DMS 273 (cell line): Measurements from ENCODE around the gene NOS2.
"Not testable (repeated sequence)": the region's sequence is repeated elsewhere in the genome, so short reads cannot be mapped to it uniquely, and the experiment has no call there.

Experiments
- DNase-seq: peaks from one replicate; lab custom pipeline; 2025; ENCODE audit not compliant: unreplicated experiment; lab: John Stamatoyannopoulos, UW

NOS2 gene

DNA sequence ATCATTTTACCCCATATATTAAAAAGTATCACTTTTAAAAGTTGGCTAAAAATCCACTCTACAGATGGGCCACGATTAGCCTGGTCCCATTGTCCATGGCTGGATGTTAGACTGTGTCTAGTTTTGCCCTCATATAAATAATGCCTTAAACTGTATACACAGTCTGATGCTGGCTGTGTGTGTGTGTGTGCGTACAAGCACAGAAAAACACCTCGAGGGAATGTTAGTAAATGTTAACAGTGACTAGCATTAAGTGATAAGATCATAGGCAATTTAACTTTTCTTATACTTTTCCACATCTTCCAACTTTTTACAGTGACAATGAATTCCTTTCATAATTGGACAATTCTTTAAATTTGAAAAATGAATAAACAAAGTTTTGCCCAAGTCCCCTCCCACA, 8.2 kb downstream of the NOS2 start:
- DNase-seq, result no peak

- no peak for DNase-seq
Observed at GRCh38 chr17:27788919-27789318, 11.4 kb downstream of the NOS2 start.

GRCh38 chr17:27783440-27784350, 16.6 kb downstream of the NOS2 start:
- DNase-seq, result no peak

DNA sequence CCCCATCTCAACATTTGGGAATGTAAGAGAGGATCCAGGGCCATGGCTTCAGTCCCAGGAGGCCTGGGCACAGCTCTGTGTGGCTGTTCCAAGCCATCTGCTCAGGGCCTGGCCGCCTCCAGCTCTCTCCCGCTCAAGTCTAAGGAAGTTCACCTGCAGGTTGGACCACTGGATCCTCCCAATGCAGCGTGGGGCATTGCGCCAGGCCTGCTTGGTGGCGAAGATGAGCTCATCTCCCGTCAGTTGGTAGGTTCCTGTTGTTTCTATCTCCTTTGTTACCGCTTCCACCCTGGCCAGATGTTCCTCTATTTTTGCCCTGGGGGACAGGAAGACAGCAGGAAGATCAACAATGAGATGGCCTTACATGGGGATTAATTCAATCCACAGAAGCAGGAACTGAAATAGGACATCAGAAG, 17.5 kb downstream of the NOS2 start:
- DNase-seq, result peak; percentile 57

- no peak for DNase-seq
Observed at GRCh38 chr17:27780828-27781404, 19.4 kb downstream of the NOS2 start.

- DNase-seq, result no peak
Observed at GRCh38 chr17:27780092-27780827, 20.1 kb downstream of the NOS2 start.

GRCh38 chr17:27778183-27778582, 22.1 kb downstream of the NOS2 start:
- no peak for DNase-seq

DNA sequence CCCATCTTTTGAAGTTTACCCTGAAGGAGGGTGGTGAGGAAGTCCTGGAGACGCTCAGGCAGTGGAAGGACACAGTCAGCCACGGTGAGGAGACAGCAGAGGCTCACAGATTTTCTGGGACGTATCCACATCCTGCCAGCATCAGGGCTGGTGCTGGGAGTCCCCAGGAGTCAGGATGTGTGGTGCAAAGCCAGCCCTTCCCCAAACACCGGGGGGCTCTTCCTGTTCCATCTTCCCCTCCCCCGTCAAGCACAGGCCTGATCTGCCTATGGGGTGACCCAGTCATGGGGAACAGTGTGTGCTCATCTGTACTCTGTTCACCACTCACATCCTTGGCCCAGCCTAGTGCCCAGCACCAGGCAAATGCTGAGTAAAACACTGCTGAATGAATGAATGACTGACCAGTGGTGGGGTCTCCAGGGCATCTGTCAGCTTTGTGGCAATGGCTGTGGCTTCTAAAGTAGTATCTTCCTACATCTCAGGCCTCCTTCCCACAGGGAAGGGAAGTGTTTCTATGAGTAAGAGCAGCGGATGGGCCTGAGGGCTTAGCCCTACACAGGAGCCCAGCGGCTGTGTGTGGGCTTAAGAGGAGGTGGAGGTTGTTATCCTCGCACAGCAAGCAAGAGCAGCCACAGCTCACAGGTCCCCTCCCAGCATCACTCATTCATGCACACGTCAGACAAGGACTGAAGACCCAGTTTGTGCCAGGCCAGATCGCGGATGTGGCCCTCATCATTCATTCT, 23.3 kb downstream of the NOS2 start:
- DNase-seq, result no peak

GRCh38 chr17:27771586-27771985, 28.7 kb downstream of the NOS2 start:
- no peak for DNase-seq

DNA sequence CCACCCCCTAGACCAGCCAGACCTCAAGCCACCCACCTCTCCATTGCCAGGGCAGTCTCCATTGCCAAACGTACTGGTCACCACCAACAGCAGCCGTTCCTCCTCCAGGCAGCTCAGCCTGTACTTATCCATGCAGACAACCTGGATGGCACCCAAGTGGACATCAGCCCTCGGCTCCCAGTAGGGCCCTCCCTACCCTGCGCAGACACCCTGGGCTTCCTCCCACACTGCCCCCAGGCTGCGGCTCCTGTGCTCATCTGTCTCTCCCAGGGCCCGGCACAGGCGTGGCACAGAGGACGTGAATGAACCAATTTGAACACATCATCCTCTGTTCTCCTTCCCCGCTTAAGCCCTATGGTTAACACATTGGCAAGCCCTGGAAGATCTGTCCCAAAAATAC, 29.5 kb downstream of the NOS2 start:
- no peak for DNase-seq

DNA sequence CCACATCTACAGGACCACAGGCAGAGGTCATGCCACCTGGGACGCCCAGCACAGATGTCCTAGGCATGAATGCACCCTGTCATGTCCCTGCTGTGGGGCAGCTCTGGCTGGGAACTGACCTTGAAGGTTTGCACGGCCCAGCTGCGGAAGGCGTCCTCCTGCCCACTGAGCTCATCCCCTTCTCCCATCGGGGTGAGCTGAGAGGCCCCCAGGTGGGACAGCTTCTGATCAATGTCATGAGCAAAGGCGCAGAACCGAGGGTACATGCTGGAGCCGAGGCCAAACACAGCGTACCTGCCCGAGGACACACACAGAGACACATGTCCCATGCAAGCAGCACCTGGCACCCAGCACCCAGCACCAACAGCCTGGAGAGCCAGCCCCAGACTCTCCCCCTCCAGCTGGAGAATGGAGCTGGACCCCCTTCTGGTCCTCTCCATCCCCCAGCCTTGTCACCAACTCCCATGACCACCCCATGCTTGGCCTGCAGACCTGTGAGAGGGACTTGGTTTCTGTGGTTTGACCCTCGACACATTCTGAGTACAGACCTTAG, 31.4 kb downstream of the NOS2 start:
- no peak for DNase-seq

DNA sequence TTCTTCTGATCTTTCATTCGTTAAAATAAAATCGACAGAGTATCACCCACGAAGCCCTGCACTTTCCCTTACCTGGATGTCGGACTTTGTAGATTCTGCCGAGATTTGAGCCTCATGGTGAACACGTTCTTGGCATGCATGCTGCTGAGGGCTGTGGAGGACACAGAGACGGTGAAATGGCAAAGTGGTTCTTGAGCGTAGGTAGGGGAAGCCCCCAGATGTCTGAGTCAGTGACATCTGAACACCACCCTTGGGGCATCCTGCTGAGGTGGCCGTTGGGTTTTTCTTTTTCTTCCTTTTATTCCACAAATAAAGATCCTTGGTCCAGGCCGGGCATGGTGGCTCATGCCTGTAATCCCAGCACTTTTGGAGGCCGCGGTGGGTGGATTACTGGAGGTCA, 33.9 kb downstream of the NOS2 start:
- no peak for DNase-seq

GRCh38 chr17:27765353-27765752, 35.0 kb downstream of the NOS2 start:
- DNase-seq, result no peak

- DNase-seq, result no peak
Observed at GRCh38 chr17:27764589-27764988, 35.7 kb downstream of the NOS2 start.

DNA sequence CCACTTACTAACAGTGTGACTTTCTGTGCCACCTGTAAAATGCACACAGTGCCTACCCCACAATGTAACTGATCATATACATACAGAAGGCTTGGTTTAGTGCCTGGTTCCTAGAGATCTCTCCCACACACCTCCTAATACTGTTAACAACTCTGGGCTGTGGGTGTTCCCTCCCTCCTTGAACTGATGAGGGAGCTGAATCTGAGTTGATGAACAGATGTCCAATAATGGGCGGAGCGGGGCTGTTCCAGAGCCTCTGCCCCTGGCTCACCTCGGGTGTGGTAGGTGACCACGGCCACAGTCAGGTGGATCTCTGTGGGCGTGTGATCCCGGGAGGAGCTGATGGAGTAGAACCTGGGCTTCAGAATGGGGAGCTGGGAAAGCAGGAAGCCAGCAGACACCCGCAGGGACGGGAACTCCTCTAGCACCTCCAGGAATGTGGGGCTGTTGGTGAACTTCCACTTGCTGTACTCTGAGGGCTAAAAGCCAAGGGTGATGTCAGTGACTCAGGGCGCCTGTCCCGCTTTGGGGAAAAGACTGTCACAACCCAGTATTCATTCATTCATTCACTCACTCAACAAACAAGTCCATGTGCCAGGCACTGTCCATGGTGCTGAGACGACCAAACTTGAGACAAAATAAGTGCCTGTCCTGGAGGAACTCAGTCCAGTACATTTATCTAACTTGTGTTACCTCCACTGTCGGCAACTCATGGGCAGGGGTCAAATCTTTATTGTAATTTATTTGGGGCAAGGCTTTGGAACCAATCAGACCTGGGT, 37.6 kb downstream of the NOS2 start:
- peak; percentile 70 for DNase-seq

DNA sequence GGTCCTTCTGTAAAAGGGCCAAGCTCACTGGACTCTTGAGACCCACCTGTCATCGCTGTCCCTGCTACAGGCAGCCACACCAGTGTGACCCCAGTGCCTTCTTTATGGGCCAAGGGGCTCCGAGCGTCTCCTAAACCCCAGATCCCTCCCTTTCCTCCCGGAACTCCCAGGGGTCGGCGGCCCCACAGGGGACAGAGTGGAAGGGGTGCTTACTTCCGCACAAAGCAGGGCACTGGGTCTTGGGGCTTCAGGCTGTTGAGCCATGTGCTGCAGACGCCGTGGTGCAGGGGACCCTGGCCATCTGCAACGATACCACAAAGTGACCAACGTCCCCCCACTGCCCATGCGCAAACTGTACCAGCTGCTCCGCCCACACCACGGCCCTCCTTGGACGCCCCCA, 39.4 kb downstream of the NOS2 start:
- DNase-seq, result not testable (repeated sequence)

DNA sequence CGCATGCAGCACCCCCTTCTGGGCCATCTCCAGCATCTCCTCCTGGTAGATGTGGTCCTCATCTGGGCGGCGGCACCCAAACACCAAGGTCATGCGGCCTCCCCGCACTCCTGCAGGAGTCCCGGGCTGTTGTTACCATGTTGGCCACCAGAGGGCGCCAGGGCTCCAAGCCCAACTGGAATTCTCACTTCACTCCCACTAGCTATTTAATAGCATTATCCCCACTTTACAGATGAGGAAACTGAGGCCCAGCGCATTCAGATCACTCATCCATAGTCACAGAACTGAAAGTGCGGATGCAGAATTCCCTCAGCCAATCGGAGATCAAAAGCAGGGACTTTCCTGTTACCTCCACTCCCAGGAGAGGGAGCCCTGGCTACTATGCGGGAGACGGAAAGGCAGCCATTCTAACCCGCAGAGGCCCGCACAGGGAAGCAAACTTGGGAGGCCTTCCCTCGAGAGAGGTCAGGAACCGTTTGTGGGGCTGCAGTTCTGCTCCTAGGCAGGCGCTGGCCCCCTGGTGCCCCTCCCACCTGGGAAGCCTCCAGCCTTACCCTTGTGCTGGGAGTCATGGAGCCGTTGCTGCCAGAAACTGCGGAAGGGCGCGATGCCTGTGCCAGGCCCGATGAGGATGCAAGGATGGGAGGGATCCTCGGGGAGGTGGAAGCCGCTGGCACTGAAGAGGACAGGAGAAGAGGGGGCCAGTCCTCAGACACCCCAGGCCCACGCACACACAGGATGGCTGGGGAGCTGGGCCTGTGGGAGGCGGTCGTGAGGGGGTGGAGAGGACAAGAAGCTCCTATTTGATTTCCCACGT, 40.1 kb downstream of the NOS2 start:
- peak; percentile 81 for DNase-seq

DNA sequence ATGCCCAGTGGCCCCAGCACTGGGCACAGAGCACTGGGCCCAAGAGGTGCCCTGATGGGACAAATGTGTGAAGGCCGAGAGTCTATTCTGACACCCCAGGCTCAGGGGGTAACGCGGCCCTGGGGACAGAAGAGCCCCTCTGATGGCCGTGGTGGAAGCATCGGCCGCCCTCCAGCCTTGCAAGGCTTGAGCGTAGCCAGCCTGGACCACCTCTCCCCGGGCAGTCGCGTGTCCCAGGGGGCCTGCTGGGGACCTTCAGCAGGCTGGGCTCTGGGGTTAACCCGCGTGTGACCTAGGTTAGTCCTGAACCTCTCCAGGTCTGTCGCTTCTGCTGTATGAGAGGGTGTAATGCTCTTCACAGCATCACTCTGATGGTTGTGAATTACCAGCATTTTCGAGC, 40.8 kb downstream of the NOS2 start:
- no peak for DNase-seq
